Mesothelial cell of epicardium (in vitro differentiated cells): Measurements from ENCODE around the gene ZDHHC11. TPM values are rescaled to one million over a fixed set of nuclear protein-coding genes. Genes with fewer than 3 reads are reported as not detected.
"Not testable (repeated sequence)": the region's sequence is repeated elsewhere in the genome, so short reads cannot be mapped to it uniquely, and the experiment has no call there.

Source experiments
- DNase-seq, 2 experiments: peaks; one replicate each; pipeline ENCODE4 v3.0.0; 2021; ENCODE audit warnings: low spot score in 2 of 2; ENCODE audit not compliant: unreplicated experiment in 2 of 2
- H3K27ac Mint-ChIP-seq: 2 replicates; pipeline ENCODE4 v1.8.0; 2021; ENCODE audit warnings: mixed read lengths
- H3K27me3 Mint-ChIP-seq: 2 replicates; pipeline ENCODE4 v1.8.0; 2021; ENCODE audit warnings: low read depth, mixed read lengths
- H3K36me3 Mint-ChIP-seq: 2 replicates; pipeline ENCODE4 v1.8.0; 2021; ENCODE audit warnings: mixed read lengths
- H3K4me1 Mint-ChIP-seq: 2 replicates; pipeline ENCODE4 v1.8.0; 2021; ENCODE audit warnings: mixed read lengths
- H3K4me3 Mint-ChIP-seq: 2 replicates; pipeline ENCODE4 v1.8.0; 2021; ENCODE audit warnings: mild to moderate bottlenecking, moderate library complexity, mixed read lengths
- H3K9me3 Mint-ChIP-seq: 2 replicates; pipeline ENCODE4 v1.8.0; 2021; ENCODE audit warnings: mixed read lengths
- CTCF ChIP-seq: fragments of 200-600 bp; sonication (generic); IDR thresholded peaks from one replicate; pipeline ENCODE4 v1.5.0; 2021; ENCODE audit warnings: antibody characterized with exemption; ENCODE audit not compliant: unreplicated experiment
- total RNA-seq: library from RNA; stranded (reverse); gene quantifications from 3 replicates; pipeline ENCODE4 v1.2.1, GENCODE V29; 2021

ZDHHC11 gene
- total RNA-seq, 1 donor from 2014 or later: 11.4 TPM

GRCh38 chr5:821504-821903, 29.3 kb downstream of the ZDHHC11 start:
- Mint-ChIP-seq H3K4me3 (no peak overlapping the region), H3K36me3 (peaks cover 15% of the 10 kb centered on the region)

GRCh38 chr5:820245-820644, 30.5 kb downstream of the ZDHHC11 start:
- TF ChIP-seq CTCF: no peak
- no peak for DNase-seq
- Mint-ChIP-seq H3K27ac (no peak overlapping the region), H3K4me1 (no peaks in the 10 kb centered on the region), H3K27me3 (no peaks in the 10 kb centered on the region), H3K9me3 (peaks cover 5% of the 10 kb centered on the region), H3K4me3 (no peak overlapping the region), H3K36me3 (peaks cover 19% of the 10 kb centered on the region)

More at GRCh38 chr5:821504-821903, 29.3 kb downstream of the ZDHHC11 start:
- no peaks in the 10 kb centered on the region for H3K4me1 Mint-ChIP-seq
- DNase-seq: no peak
- H3K27ac Mint-ChIP-seq: no peak overlapping the region
- H3K9me3 Mint-ChIP-seq: no peaks in the 10 kb centered on the region
- H3K27me3 Mint-ChIP-seq: no peaks in the 10 kb centered on the region
- no peak for TF ChIP-seq CTCF

GRCh38 chr5:819078-819477, 31.7 kb downstream of the ZDHHC11 start:
- DNase-seq: no peak
- TF ChIP-seq CTCF: no peak
- peaks cover 20% of the 10 kb centered on the region for H3K36me3 Mint-ChIP-seq
- H3K9me3 Mint-ChIP-seq: peaks cover 5% of the 10 kb centered on the region
- H3K27ac Mint-ChIP-seq: no peak overlapping the region
- no peaks in the 10 kb centered on the region for H3K27me3 Mint-ChIP-seq
- H3K4me3 Mint-ChIP-seq: no peak overlapping the region
- no peaks in the 10 kb centered on the region for H3K4me1 Mint-ChIP-seq

GRCh38 chr5:816176-816575, 34.6 kb downstream of the ZDHHC11 start:
- Mint-ChIP-seq H3K9me3 (peaks cover 5% of the 10 kb centered on the region), H3K36me3 (peaks cover 8% of the 10 kb centered on the region), H3K27ac (no peak overlapping the region), H3K4me3 (no peak overlapping the region), H3K4me1 (no peaks in the 10 kb centered on the region), H3K27me3 (peaks cover 1% of the 10 kb centered on the region)
- DNase-seq: no peak
- no peak for TF ChIP-seq CTCF

- Mint-ChIP-seq H3K9me3 (peaks cover 5% of the 10 kb centered on the region), H3K36me3 (peaks cover 8% of the 10 kb centered on the region), H3K4me3 (no peak overlapping the region), H3K27me3 (peaks cover 1% of the 10 kb centered on the region), H3K27ac (no peak overlapping the region), H3K4me1 (no peaks in the 10 kb centered on the region)
- no peak for TF ChIP-seq CTCF
- DNase-seq: no peak
These were observed 35.3 kb downstream of the ZDHHC11 start for GRCh38 chr5:815449-815848.

GRCh38 chr5:813575-813974, 37.2 kb downstream of the ZDHHC11 start:
- H3K4me3 Mint-ChIP-seq, H3K9me3 Mint-ChIP-seq: not testable (repeated sequence)

GRCh38 chr5:811384-811783, 39.4 kb downstream of the ZDHHC11 start:
- H3K9me3 Mint-ChIP-seq, H3K27ac Mint-ChIP-seq, DNase-seq, H3K36me3 Mint-ChIP-seq, H3K4me3 Mint-ChIP-seq, H3K4me1 Mint-ChIP-seq, H3K27me3 Mint-ChIP-seq: not testable (repeated sequence)

More at GRCh38 chr5:813575-813974, 37.2 kb downstream of the ZDHHC11 start:
- H3K27ac Mint-ChIP-seq, H3K27me3 Mint-ChIP-seq, H3K4me1 Mint-ChIP-seq, DNase-seq, H3K36me3 Mint-ChIP-seq: not testable (repeated sequence)

- H3K9me3 Mint-ChIP-seq: peaks cover 21% of the 10 kb centered on the region
- H3K27me3 Mint-ChIP-seq, H3K4me1 Mint-ChIP-seq, DNase-seq, H3K36me3 Mint-ChIP-seq, H3K4me3 Mint-ChIP-seq, H3K27ac Mint-ChIP-seq: not testable (repeated sequence)
These were observed 42.9 kb downstream of the ZDHHC11 start for GRCh38 chr5:807719-808514.
